GM18861 (cell line): ENCODE measurements around the gene CCDC60.

Source experiments
- ATAC-seq: cut with Tn5 transposase; IDR thresholded peaks from one replicate; pipeline ENCODE4 v1.9.1; 2021; ENCODE audit not compliant: unreplicated experiment

CCDC60 gene

GRCh38 chr12:119501052-119501451, 166.5 kb downstream of the CCDC60 start:
- no peak for ATAC-seq

DNA sequence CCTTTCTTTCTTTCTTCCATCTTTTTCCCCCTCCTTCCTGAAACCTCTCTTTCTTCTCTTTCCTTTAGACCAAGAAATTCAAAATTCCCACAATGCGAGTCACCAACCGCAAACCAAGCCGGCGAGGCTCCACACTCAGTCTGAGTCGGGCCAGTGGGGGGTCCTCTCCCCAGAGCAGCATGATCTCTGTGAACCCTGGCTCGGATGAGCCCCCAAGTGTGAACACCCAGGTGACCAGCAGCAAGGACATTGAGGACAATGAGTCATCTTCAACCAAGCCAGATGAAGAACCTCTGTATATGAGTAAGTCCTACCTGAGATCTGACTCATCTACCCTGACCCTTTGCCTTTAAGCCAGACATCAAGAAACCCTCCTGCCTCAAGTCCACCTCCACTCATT, 170.5 kb downstream of the CCDC60 start:
- no peak for ATAC-seq

DNA sequence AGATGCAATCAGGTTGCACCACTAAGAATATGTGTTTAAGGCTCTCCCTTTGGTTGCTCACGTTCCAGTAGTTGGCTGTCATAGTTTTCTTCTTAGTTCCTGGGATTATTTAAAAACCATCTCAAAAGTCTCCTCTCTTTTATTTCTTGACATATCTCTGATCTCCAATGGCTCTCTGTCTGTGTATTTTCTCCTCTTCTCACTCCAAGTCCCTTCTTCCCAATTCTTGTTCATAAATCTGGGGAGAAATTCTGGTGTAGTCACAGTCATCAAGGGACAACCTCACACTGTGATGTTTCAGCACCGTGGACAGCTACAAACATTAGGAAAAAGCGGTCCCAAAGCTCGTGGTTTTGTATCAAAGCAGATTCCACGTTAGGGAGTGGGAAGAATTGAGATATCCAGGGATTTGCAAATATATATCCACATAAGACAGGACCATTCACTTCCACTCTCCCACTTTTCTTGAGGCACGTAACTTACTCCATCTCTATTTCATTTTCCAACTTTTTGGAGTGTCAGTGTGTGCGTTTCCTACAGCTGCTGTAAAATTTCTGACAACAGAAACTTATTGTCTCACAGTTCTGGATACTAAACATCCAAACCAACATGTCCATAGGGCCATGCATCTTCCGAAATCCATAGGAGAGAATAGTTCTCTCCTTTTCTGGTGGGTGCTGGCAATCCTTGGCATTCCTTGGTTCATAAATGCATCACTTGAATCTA, 178.4 kb downstream of the CCDC60 start:
- ATAC-seq: no peak

DNA sequence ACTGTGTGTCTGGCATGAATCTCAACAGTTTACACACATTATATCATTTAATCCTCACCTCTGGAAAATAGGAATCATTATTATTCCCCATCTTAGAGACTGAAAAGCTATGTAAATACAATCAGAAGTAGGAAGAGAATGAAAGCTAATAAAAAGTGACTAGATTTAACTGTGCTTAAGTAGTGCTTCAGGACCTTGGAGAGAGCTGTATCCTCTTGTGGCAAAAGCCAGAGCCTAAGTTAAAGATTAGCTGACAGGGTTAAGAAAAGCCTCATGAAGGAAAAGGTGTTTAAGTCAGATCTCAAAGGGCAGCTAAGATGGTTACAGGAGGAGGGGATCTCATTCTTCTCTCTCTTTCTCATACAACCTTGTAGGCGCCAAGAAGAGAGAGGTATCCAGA, 193.7 kb downstream of the CCDC60 start:
- no peak for ATAC-seq

- ATAC-seq: no peak
These were observed 205.9 kb downstream of the CCDC60 start for GRCh38 chr12:119540476-119540875.

DNA sequence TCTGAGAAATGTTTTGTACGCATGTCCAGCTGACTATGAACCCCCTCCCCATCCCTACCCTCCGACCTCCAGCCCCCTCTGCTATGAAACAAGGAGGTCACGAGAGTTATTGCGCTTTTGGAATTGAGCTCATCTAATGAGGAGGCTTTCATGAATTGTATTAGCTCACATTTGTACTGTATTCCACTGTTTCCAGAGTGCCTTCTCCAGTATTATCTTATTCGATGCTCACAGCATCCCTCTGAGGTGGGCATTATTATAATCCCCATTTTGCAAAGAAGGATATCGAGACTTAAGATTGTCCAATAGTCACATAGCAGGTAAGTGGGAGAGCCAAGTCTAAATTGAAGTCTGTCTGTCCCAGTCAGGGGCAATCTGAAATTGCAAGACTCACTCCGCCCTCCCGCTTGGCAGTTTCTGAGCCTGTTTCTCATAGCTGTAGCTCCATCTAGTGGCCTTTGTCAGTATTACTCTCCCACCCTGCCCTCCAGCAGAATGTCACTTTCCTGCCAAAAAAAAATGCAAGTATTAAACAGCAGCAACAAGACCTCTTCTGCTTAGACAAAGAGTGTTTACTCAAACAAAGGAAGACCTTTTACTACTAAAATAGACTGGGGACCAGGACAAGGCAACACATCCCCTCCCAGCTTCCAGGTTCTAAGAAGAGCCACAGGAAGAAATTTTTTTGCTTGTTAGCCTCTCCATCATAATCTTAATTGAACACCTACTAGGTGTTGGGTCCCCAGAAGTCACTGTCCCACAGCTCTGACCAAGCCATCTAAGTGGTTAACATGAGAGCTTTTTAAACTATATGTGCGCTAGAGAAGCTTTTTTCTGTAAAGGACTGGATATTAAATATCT, 210.5 kb downstream of the CCDC60 start:
- ATAC-seq: peak; percentile 46

DNA sequence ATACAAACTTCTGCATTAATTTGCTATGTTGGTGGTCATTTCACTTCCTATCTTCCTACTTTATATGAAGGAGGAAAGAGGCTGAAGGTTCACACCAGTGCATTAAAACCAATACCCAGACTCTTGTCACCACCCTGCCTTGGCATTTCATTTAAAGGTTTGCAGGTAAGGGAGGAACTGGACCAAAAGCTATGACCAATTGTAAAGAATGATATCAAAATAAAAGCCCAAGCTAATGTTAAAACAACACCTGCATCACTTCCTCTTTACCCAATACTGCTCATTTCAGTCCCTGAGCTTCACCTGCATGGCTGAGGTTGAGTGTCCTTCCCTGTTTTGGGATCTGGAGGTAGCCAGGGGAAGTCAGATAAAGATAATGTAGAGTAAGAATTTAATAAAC, 211.8 kb downstream of the CCDC60 start:
- ATAC-seq: no peak

DNA sequence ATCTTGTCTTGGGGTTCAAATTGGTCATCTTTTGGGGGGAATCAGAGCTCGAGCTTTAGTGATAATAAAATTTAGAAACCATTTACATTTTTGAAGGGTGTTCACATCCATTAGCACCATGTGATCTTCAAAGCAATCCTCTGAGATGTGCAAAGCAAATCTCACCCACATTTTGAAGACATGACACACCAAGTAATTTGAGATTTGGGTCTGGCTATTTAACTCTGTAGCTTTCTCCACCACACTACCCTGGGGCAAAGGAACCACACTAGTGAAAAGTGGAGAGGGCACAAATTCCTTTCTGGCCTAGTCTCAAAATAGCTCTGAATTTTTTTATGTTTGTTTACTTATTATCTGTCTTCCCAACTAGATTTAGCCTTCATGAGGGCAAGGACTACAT, 212.5 kb downstream of the CCDC60 start:
- ATAC-seq: no peak

- no peak for ATAC-seq
These were observed 222.3 kb downstream of the CCDC60 start for GRCh38 chr12:119556854-119557253.

GRCh38 chr12:119565404-119565803, 230.9 kb downstream of the CCDC60 start:
- ATAC-seq: no peak

DNA sequence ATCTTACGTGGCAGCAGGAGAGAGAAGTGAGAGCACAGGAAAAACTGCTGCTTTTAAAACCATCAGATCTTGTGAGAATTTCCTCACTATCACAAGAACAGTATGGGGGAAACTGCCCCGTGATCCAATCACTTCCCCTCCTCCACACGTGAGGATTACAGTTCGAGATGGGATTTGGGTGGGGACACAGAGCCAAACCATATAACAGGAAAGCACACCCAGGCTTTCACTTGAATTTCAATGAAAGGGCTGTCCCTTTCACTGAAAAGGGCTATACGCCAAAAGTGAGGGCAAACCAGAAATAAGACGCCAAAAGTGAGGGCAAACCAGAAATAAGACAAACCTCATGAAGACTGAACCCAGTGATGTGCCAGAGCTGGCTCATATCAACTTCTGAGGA, 236.2 kb downstream of the CCDC60 start:
- ATAC-seq: no peak

- ATAC-seq: no peak
These were observed 238.6 kb downstream of the CCDC60 start for GRCh38 chr12:119573086-119573485.

DNA sequence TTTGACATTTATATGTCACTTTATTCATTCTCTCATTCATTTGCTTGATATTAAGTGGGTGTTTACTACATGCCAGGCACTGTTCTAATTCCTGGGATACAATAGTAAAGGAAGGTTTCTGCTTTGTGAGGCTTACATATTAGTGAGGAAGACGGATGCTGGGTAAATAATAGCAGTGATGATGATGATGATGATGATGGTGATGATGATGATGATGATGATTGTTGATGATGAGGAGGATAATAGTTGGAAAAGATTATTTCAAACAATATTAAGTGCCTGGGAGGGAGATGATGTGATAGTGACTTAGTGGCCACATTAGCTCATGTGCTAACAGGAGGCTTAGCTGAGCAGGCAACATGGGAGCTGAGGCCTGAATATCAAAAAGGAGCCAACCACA, 239.7 kb downstream of the CCDC60 start:
- no peak for ATAC-seq

DNA sequence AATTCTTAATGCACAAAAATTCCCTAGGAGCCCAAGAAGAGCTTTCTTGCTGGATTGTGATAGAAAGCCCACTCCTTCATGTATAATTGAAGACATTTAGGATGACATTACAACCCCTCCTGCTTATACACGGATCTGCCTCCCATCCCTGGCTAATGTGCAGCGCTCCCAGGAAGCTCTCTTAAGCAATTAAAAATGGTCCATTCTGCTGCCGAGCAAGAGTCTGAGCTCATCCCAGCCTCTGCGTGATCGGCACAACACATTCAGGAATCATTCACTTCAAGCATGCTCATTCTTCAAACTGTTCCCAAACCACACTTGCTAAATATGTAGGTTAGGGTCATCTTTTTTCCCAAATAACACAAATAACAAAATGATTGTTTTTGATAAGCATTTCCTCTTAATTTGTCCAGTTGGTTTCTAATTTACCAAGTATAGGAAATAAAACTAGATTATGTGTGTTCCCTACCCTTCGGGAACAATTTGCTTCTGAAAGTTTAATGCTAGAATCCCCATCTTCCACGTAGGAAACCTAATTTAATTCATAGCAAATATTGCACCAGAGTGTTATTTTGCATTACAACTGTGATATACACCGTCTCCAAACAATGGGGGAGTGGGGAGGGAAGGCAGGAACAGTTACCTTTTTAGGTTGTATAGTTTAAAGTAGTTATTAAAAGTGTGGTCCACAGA, 241.7 kb downstream of the CCDC60 start:
- no peak for ATAC-seq

- no peak for ATAC-seq
These were observed 242.4 kb downstream of the CCDC60 start for GRCh38 chr12:119576915-119577314.

- no peak for ATAC-seq
These were observed 243.6 kb downstream of the CCDC60 start for GRCh38 chr12:119578112-119578511.

- no peak for ATAC-seq
These were observed 254.6 kb downstream of the CCDC60 start for GRCh38 chr12:119589097-119589496.

DNA sequence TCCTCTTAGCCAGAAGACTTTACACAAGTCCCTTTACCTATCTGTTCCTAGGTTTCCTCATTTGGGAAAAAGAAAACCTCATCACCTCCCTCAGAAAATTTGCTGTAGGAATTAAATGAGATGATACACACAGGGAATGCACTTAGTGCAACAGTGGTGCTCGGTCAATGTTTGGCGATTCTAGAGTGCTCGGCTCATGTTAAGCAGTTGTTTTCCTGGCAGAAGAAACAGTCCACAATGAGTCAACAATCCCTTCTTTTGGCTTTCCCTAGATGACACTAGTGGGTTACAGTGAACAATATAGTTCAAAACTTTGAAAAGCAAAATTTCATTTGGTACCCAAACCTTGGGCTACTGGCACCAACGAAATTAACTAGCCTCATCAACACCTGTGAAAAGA, 255.1 kb downstream of the CCDC60 start:
- ATAC-seq: no peak
